Fibroblast of lung (primary cell): ENCODE data around the gene ABCD1. TPM values are rescaled to one million over a fixed set of nuclear protein-coding genes. Genes with fewer than 3 reads are reported as not detected.

Experiments
- DNase-seq, 2 donors: peaks; one replicate each; pipeline versions ENCODE4 v3.0.0 to v3.0.0-alpha.2; 2010; ENCODE audit warnings: low read depth in 2 of 2
- H2AFZ ChIP-seq: 2 replicates; pipeline ENCODE4 v1.5.1; 2012; ENCODE audit warnings: low read length, control low read depth, inconsistent platforms
- H3K27ac ChIP-seq: 2 replicates; pipeline ENCODE4 v1.5.1; 2011; ENCODE audit warnings: low read length, control low read depth; ENCODE audit not compliant: insufficient read depth
- H3K27me3 ChIP-seq: 2 replicates; pipeline ENCODE4 v1.5.1; 2011; ENCODE audit warnings: mild to moderate bottlenecking, low read length; ENCODE audit not compliant: control insufficient read depth, insufficient read depth
- H3K36me3 ChIP-seq: 2 replicates; pipeline ENCODE4 v1.5.1; 2011; ENCODE audit warnings: low read length; ENCODE audit not compliant: control insufficient read depth, insufficient read depth
- H3K4me1 ChIP-seq: 2 replicates; pipeline ENCODE4 v1.5.1; 2011; ENCODE audit warnings: low read length; ENCODE audit not compliant: control insufficient read depth, insufficient read depth; ENCODE audit errors: extremely low read depth
- H3K4me2 ChIP-seq: 2 replicates; pipeline ENCODE4 v1.5.1; 2011; ENCODE audit warnings: low read length, control low read depth; ENCODE audit not compliant: insufficient read depth; ENCODE audit errors: extremely low read depth
- H3K4me3 ChIP-seq, 4 experiments: fragments of 200-600 bp in 1 of 4; sonication (generic) in 1 of 4; replicated peaks in 1 of 4; 2 replicates each; pipeline ENCODE4 v1.5.1; 2011 to 2016; ENCODE audit warnings: low read length in 4 of 4, low read depth in 3 of 4, mild to moderate bottlenecking in 3 of 4, control low read depth in 2 of 4, inconsistent platforms in 1 of 4, mixed read lengths in 1 of 4; ENCODE audit not compliant: insufficient read depth in 1 of 4; ENCODE audit errors: control extremely low read depth in 1 of 4
- H3K79me2 ChIP-seq: 2 replicates; pipeline ENCODE4 v1.5.1; 2012; ENCODE audit warnings: mild to moderate bottlenecking, low read length, inconsistent platforms; ENCODE audit not compliant: control insufficient read depth, insufficient read depth
- H3K9ac ChIP-seq: 2 replicates; pipeline ENCODE4 v1.5.1; 2011; ENCODE audit warnings: mild to moderate bottlenecking, low read length, control low read depth; ENCODE audit not compliant: insufficient read depth
- H3K9me3 ChIP-seq: 2 replicates; pipeline ENCODE4 v1.5.1; 2012; ENCODE audit warnings: low read depth, low read length; ENCODE audit not compliant: control insufficient read depth, insufficient read depth
- H4K20me1 ChIP-seq: 2 replicates; pipeline ENCODE4 v1.5.1; 2011; ENCODE audit warnings: low read length; ENCODE audit not compliant: control insufficient read depth, insufficient read depth; ENCODE audit errors: extremely low read depth
- EZH2 ChIP-seq: IDR thresholded peaks from 2 replicates; pipeline ENCODE4 v1.5.1; 2012; ENCODE audit warnings: low read length, control low read depth, mild to moderate bottlenecking; ENCODE audit errors: missing control alignments
- polyA plus RNA-seq, 2 donors: library from polyadenylated mRNA; depleted of rRNA in 1 of 2; stranded (reverse) in 1 of 2; unstranded in 1 of 2; fragments of >200 nt; gene quantifications; 2 replicates each; pipeline ENCODE4 v1.2.1, GENCODE V29; 2011 to 2012; ENCODE audit warnings: missing spikeins in 1 of 2
- total RNA-seq: library from RNA; depleted of rRNA; stranded (reverse); fragments of >200 nt; gene quantifications from 2 replicates; pipeline ENCODE4 v1.2.1, GENCODE V29; 2014
- TF ChIP-seq, protein P1 (sequence below), 2 donors: IDR thresholded peaks in 1 of 2; conservative IDR thresholded peaks in 1 of 2; 1 replicate in 1 of 2; 2 replicates in 1 of 2; pipeline ENCODE4 v1.5.1; 2011 to 2012; ENCODE audit warnings: low read length in 2 of 2, control low read depth in 1 of 2, inconsistent platforms in 1 of 2, low read depth in 1 of 2, mild to moderate bottlenecking in 1 of 2

ABCD1 gene
- total and polyA plus RNA-seq, 2 donors (not counting 1 experiment from before 2014, with no cell fraction given): 4.0 to 12.7 TPM

DNA sequence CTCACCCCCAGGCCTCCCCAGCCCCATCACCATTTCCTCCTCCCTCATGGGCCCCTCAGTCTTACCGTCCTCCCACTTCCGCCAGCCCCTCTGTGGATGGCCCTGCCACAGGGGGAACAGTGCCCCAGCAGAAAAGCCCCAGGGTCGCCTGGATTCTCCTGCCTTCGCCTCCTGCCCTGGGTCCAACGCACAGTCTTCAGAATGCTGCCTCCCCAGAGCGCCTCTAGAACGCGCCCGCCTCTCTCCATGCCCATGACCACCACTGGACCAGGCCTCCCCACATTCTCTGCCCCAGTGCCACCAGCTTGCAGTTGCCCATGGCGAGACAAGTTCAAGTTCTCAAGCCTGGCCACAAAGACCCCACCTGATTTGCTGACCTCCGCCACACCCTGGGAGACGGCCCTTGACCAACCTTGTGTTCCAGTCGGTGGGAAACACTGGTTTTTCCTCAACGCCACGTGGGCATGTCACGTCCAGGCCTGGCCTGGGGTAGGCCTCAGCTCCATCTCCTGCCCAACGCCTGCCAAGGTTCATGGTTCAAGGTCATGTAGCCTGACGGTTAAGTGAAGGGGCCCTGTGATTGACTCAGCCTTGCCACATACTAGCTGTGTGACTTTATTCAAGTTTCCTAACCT lies 38.8 kb downstream of the ABCD1 start:
- H3K27ac ChIP-seq: no peak overlapping the region
- no peak for TF ChIP-seq EZH2
- TF ChIP-seq, protein P1, sequence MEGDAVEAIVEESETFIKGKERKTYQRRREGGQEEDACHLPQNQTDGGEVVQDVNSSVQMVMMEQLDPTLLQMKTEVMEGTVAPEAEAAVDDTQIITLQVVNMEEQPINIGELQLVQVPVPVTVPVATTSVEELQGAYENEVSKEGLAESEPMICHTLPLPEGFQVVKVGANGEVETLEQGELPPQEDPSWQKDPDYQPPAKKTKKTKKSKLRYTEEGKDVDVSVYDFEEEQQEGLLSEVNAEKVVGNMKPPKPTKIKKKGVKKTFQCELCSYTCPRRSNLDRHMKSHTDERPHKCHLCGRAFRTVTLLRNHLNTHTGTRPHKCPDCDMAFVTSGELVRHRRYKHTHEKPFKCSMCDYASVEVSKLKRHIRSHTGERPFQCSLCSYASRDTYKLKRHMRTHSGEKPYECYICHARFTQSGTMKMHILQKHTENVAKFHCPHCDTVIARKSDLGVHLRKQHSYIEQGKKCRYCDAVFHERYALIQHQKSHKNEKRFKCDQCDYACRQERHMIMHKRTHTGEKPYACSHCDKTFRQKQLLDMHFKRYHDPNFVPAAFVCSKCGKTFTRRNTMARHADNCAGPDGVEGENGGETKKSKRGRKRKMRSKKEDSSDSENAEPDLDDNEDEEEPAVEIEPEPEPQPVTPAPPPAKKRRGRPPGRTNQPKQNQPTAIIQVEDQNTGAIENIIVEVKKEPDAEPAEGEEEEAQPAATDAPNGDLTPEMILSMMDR (conservative IDR thresholded peaks at IDR 0.05 in 1 of 2, IDR thresholded peaks at IDR 0.05 in 1 of 2; ENCODE audit: low read depth in 1 of 2, low read length in 2 of 2): no peak
- H4K20me1 ChIP-seq: no peaks in the 10 kb centered on the region
- H3K36me3 ChIP-seq: no peaks in the 10 kb centered on the region
- H3K9ac ChIP-seq: no peak overlapping the region
- no peaks in the 10 kb centered on the region for H3K27me3 ChIP-seq
- no peaks in the 10 kb centered on the region for H3K79me2 ChIP-seq
- H2AFZ ChIP-seq: no peak overlapping the region
- DNase-seq: no peak
- no peak overlapping the region for H3K4me2 ChIP-seq
- H3K4me3 ChIP-seq: no peak overlapping the region
- no peaks in the 10 kb centered on the region for H3K9me3 ChIP-seq
- peaks cover 3% of the 10 kb centered on the region for H3K4me1 ChIP-seq

DNA sequence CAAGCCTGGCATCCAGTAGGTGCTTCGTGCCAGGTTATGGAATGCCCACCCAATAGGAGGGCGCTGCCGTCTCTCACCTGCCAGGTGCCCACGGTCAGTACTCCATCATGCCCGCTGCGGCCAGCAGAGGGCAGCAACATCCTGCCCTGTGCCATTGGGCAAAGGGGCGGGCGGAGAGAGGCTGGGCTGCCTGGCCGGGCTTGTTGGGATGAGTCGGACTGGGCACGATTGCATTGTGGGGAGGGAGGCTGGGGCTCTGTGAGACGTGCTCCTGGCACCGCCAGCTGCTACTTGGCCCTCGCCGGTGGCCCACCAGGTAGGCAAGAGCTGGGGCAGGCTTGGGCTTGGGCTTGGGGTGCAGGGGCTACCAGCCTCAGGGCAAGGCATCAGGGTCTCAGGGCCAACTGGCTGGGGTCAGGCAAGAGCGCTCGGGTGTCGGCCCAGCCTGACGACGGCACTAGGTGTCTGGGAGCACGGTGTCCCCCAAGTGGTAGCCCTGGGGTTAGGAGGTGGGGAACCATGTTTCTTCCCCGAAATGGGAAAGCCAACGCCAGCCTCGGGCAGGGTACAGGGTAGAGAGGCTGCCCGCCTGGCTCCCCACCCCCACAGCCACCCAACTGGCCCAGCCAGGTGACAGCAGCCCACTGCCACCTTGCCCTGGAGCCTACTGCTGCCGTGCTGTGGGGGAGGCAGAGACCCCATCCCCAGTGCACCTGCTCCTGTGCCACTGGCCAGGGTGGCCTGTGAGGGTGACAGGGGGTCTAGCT lies 39.5 kb downstream of the ABCD1 start, which contains the start of gene PLXNB3:
PLXNB3 (plus strand) TSS at position 261 of the 767 bp plus-strand sequence. CDS start 1,287 bp downstream, outside the sequence.
- Histone ChIP-seq H3K27me3 (no peaks in the 10 kb centered on the region), H2AFZ (no peak within 1 kb of the TSS), H3K4me2 (peak within 1 kb of the TSS; percentile 44), H3K4me1 (peaks cover 3% of the 10 kb centered on the region), H3K36me3 (no peaks in the 10 kb centered on the region), H3K9me3 (no peaks in the 10 kb centered on the region), H3K4me3 (peak within 1 kb of the TSS in 1 of 4 experiments; percentile 48), H3K27ac (no peak within 1 kb of the TSS), H3K9ac (peak within 1 kb of the TSS; percentile 16), H4K20me1 (no peaks in the 10 kb centered on the region), H3K79me2 (no peaks in the 10 kb centered on the region)
- peak; percentile 55 to 59 for DNase-seq
- TF ChIP-seq, protein P1 (conservative IDR thresholded peaks at IDR 0.05 in 1 of 2, IDR thresholded peaks at IDR 0.05 in 1 of 2; ENCODE audit: low read depth in 1 of 2, low read length in 2 of 2): peak; percentile 65 to 68
- no peak for TF ChIP-seq EZH2

DNA sequence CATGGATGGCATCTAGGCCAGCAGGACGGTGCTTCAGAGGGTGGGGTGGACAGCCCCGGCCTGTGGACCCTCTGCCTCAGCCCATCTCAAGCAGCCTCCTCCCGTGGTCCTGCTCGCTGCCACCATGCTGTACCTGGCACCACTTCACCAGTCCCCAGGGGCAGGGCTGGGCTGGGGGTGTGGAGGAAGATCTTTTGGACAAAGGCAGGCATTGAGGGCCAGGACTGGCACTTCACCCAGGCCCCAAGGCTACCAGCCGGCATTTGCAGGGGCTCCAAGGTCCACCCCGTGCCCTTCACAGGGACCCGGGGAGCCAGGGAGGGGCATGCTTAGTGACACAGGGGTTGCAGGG lies 40.1 kb downstream of the ABCD1 start:
- Histone ChIP-seq H3K36me3 (no peaks in the 10 kb centered on the region), H4K20me1 (no peaks in the 10 kb centered on the region), H3K27ac (no peak overlapping the region), H3K79me2 (no peaks in the 10 kb centered on the region), H3K4me1 (peaks cover 3% of the 10 kb centered on the region), H3K4me3 (peak overlapping the region in 1 of 4 experiments; percentile 48), H3K9me3 (no peaks in the 10 kb centered on the region), H3K4me2 (no peak overlapping the region), H3K9ac (no peak overlapping the region), H2AFZ (no peak overlapping the region), H3K27me3 (no peaks in the 10 kb centered on the region)
- no peak for DNase-seq
- no peak for TF ChIP-seq EZH2
- TF ChIP-seq, protein P1 (conservative IDR thresholded peaks at IDR 0.05 in 1 of 2, IDR thresholded peaks at IDR 0.05 in 1 of 2; ENCODE audit: low read depth in 1 of 2, low read length in 2 of 2): no peak
